Neural cell (in vitro differentiated cells): ENCODE results near the gene AK6. TPM values are rescaled to one million over a fixed set of nuclear protein-coding genes. Genes with fewer than 3 reads are reported as not detected.

Experiments used
- H2AFZ ChIP-seq: fragments of 200-600, 300-800 bp; sonication (generic), shearing (Covaris generic); 2 replicates; pipeline ENCODE4 v1.6.0; 2014; ENCODE audit warnings: low read depth, mild to moderate bottlenecking, antibody characterized with exemption, low read length, moderate library complexity
- H3F3A ChIP-seq: fragments of 200-600 bp; shearing (Covaris generic); 2 replicates; pipeline ENCODE4 v1.6.1; 2016; ENCODE audit warnings: mild to moderate bottlenecking, moderate library complexity, mixed read lengths, antibody characterized with exemption, low read length; ENCODE audit not compliant: insufficient read depth, poor library complexity, severe bottlenecking
- H3K27ac ChIP-seq: fragments of 200-600, 300-800 bp; sonication (generic), shearing (Covaris generic); 2 replicates; pipeline ENCODE4 v1.5.1; 2014; ENCODE audit warnings: mild to moderate bottlenecking, low read length, moderate library complexity
- H3K27me3 ChIP-seq: fragments of 300-800, 200-600 bp; sonication (generic), shearing (Covaris generic); 2 replicates; pipeline ENCODE4 v1.6.0; 2014; ENCODE audit warnings: mild to moderate bottlenecking, low read depth, low read length, moderate library complexity; ENCODE audit not compliant: insufficient read depth
- H3K36me3 ChIP-seq: fragments of 300-800, 200-600 bp; sonication (generic), shearing (Covaris generic); 2 replicates; pipeline ENCODE4 v1.5.1; 2014; ENCODE audit warnings: mild to moderate bottlenecking, antibody characterized with exemption, low read length, moderate library complexity; ENCODE audit not compliant: insufficient read depth
- H3K4me2 ChIP-seq: fragments of 300-800, 200-600 bp; sonication (generic), shearing (Covaris generic); 2 replicates; pipeline ENCODE4 v1.6.0; 2014; ENCODE audit warnings: mild to moderate bottlenecking, low read length
- H3K4me3 ChIP-seq: fragments of 300-800, 200-600 bp; sonication (generic), shearing (Covaris generic); 2 replicates; pipeline ENCODE4 v1.5.1; 2014; ENCODE audit warnings: mild to moderate bottlenecking, low read length, moderate library complexity
- H3K79me2 ChIP-seq: fragments of 200-600 bp; shearing (Covaris generic); replicated peaks from 2 replicates; pipeline ENCODE4 v1.6.0; 2014; ENCODE audit warnings: mild to moderate bottlenecking, low read length, moderate library complexity; ENCODE audit not compliant: insufficient read depth
- H3K9ac ChIP-seq: fragments of 300-800, 200-600 bp; sonication (generic), shearing (Covaris generic); 2 replicates; pipeline ENCODE4 v1.6.1; 2016; ENCODE audit warnings: mild to moderate bottlenecking, low read length, mixed read lengths
- H3K9me2 ChIP-seq: fragments of 200-600 bp; shearing (Covaris generic); 2 replicates; pipeline ENCODE4 v1.6.1; 2016; ENCODE audit warnings: mild to moderate bottlenecking, low read length, mixed read lengths; ENCODE audit not compliant: insufficient read depth
- H3K9me3 ChIP-seq: fragments of 200-600, 300-800 bp; sonication (generic), shearing (Covaris generic); 2 replicates; pipeline ENCODE4 v1.6.1; 2016; ENCODE audit warnings: mild to moderate bottlenecking, mixed run types, low read length, moderate library complexity, mixed read lengths
- H4K20me1 ChIP-seq: fragments of 200-600 bp; shearing (Covaris generic); 2 replicates; pipeline ENCODE4 v1.6.1; 2016; ENCODE audit warnings: mild to moderate bottlenecking, mixed run types; ENCODE audit not compliant: insufficient read depth
- EP300 ChIP-seq: fragments of 450-650 bp; conservative IDR thresholded peaks from 2 replicates; pipeline ENCODE4 v1.6.1; 2014; ENCODE audit warnings: antibody characterized with exemption, mild to moderate bottlenecking, moderate library complexity; ENCODE audit not compliant: poor library complexity, severe bottlenecking
- EZH2 ChIP-seq: fragments of 200-600, 300-800 bp; shearing (Covaris generic), sonication (generic); IDR thresholded peaks from 2 replicates; pipeline ENCODE4 v1.6.1; 2014; ENCODE audit warnings: antibody characterized with exemption, low read length, borderline replicate concordance, mild to moderate bottlenecking; ENCODE audit not compliant: insufficient read depth, poor library complexity, severe bottlenecking
- MXI1 ChIP-seq: fragments of 450-650 bp; conservative IDR thresholded peaks from 2 replicates; pipeline ENCODE4 v1.6.1; 2014; ENCODE audit warnings: antibody characterized with exemption, mild to moderate bottlenecking; ENCODE audit not compliant: poor library complexity, severe bottlenecking
- POLR2AphosphoS5 ChIP-seq: IDR thresholded peaks from 2 replicates; pipeline ENCODE4 v1.6.1; 2012
- RAD21 ChIP-seq: fragments of 450-650 bp; conservative IDR thresholded peaks from 2 replicates; pipeline ENCODE4 v1.6.1; 2014; ENCODE audit warnings: antibody characterized with exemption, mild to moderate bottlenecking, moderate library complexity
- SMC3 ChIP-seq: fragments of 450-650 bp; conservative IDR thresholded peaks from 2 replicates; pipeline ENCODE4 v1.6.1; 2014; ENCODE audit warnings: antibody characterized with exemption, mild to moderate bottlenecking, moderate library complexity; ENCODE audit not compliant: poor library complexity
- TAF1 ChIP-seq: IDR thresholded peaks from 2 replicates; pipeline ENCODE4 v1.6.1; 2012; ENCODE audit warnings: low read depth
- polyA plus RNA-seq: library from polyadenylated mRNA; depleted of rRNA; stranded (reverse); fragments of >200 nt; gene quantifications from 2 replicates; pipeline ENCODE4 v1.2.3, GENCODE V29; 2014
- TF ChIP-seq, protein P1 (sequence below): fragments of 450-650 bp; IDR thresholded peaks from 2 replicates; pipeline ENCODE4 v1.5.1; 2014; ENCODE audit warnings: antibody characterized with exemption, mild to moderate bottlenecking, moderate library complexity; ENCODE audit not compliant: poor library complexity, severe bottlenecking
- TF ChIP-seq, protein P2 (sequence below): IDR thresholded peaks from 2 replicates; pipeline ENCODE4 v1.6.1; 2012; ENCODE audit warnings: borderline replicate concordance

Gene AK6
- polyA plus RNA-seq, 1 donor from 2014 or later: 91.0 TPM

DNA sequence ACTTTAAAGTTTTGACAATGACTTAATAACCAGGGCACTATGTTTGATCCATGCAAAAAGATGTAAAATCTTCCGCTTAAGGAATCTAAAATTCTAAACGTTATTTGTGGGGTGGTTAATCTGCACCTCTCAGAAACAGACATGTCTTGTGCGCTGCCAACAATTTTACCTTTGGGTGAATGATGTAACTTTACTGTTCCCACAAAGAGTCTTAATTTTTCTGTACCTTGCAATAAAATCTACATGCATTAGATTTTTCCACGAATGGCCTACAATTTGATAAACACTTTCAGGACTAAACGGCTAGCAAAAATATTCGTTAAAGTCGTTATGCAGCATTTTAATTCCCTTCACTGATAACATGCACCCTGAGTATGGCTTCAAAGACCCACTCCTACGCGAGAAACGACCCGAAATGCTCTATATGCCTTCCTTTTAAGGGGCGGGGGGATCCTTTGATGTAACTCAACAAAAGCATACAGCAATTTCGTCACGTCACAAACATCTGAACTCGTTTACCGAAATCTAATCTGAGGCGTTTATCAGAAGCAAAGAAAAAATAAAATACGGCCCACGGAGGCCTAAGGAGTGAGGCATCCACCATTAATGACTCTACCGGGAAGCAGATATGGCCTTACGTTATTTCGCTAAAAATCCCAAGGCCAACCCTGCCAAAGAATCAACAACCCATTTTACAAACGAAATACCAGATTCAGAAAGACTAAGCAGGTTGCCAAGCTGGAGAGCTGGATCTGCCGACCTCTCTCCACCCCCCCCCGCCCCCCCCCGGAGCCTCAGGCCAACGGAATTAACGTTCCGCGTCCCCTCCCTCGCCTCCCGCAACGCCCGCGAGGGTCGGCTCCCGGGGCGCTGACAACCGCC, 621 bp downstream of the AK6 start:
- peaks cover 53% of the 10 kb centered on the region for H3K79me2 ChIP-seq
- H3F3A ChIP-seq: no peaks in the 10 kb centered on the region
- no peaks in the 10 kb centered on the region for H4K20me1 ChIP-seq
- peak overlapping the region; percentile 98 for H2AFZ ChIP-seq
- peak overlapping the region; percentile 81 for H3K4me2 ChIP-seq
- no peaks in the 10 kb centered on the region for H3K36me3 ChIP-seq
- H3K9me2 ChIP-seq: no peaks in the 10 kb centered on the region
- TF ChIP-seq TAF1: peak; percentile 25
- TF ChIP-seq, protein P1, sequence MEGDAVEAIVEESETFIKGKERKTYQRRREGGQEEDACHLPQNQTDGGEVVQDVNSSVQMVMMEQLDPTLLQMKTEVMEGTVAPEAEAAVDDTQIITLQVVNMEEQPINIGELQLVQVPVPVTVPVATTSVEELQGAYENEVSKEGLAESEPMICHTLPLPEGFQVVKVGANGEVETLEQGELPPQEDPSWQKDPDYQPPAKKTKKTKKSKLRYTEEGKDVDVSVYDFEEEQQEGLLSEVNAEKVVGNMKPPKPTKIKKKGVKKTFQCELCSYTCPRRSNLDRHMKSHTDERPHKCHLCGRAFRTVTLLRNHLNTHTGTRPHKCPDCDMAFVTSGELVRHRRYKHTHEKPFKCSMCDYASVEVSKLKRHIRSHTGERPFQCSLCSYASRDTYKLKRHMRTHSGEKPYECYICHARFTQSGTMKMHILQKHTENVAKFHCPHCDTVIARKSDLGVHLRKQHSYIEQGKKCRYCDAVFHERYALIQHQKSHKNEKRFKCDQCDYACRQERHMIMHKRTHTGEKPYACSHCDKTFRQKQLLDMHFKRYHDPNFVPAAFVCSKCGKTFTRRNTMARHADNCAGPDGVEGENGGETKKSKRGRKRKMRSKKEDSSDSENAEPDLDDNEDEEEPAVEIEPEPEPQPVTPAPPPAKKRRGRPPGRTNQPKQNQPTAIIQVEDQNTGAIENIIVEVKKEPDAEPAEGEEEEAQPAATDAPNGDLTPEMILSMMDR: no peak
- H3K9ac ChIP-seq: peak overlapping the region; percentile 87
- no peaks in the 10 kb centered on the region for H3K27me3 ChIP-seq
- H3K9me3 ChIP-seq: no peaks in the 10 kb centered on the region
- peak overlapping the region; percentile 92 for H3K4me3 ChIP-seq
- peak overlapping the region; percentile 92 for H3K27ac ChIP-seq

DNA sequence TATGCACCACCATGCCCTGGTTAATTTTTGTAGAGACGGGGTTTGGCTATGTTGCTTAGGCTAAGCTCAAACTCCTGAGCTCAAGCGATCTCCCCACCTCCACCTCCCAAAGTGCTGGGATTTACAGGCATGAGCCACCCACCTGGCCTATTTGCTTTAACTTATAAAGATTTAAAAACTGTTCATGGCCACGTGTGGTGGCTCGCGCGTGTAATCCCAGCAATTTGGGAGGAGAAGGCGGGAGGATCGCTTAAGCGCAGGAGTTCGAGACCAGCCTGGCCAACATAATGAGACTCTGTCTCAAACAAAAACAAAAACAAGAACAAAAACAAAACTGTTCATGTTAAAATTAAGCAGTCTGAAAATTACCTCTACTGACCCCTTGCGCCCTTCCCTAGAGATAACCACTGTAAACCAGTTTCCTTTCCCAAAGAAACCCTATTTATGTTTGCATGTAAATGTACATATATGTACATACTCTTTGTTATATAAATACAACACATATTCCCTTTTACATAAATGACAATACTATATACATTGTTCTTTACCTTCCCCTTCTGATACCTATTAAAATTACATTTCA, 1.5 kb downstream of the AK6 start:
- peak overlapping the region; percentile 92 for H3K4me3 ChIP-seq
- H3K9ac ChIP-seq: peak overlapping the region; percentile 87
- TF ChIP-seq, protein P1: no peak
- TF ChIP-seq SMC3 (no peak), EZH2 (no peak), POLR2AphosphoS5 (no peak), EP300 (no peak), MXI1 (no peak), TAF1 (no peak), RAD21 (no peak)
- TF ChIP-seq, protein P2, sequence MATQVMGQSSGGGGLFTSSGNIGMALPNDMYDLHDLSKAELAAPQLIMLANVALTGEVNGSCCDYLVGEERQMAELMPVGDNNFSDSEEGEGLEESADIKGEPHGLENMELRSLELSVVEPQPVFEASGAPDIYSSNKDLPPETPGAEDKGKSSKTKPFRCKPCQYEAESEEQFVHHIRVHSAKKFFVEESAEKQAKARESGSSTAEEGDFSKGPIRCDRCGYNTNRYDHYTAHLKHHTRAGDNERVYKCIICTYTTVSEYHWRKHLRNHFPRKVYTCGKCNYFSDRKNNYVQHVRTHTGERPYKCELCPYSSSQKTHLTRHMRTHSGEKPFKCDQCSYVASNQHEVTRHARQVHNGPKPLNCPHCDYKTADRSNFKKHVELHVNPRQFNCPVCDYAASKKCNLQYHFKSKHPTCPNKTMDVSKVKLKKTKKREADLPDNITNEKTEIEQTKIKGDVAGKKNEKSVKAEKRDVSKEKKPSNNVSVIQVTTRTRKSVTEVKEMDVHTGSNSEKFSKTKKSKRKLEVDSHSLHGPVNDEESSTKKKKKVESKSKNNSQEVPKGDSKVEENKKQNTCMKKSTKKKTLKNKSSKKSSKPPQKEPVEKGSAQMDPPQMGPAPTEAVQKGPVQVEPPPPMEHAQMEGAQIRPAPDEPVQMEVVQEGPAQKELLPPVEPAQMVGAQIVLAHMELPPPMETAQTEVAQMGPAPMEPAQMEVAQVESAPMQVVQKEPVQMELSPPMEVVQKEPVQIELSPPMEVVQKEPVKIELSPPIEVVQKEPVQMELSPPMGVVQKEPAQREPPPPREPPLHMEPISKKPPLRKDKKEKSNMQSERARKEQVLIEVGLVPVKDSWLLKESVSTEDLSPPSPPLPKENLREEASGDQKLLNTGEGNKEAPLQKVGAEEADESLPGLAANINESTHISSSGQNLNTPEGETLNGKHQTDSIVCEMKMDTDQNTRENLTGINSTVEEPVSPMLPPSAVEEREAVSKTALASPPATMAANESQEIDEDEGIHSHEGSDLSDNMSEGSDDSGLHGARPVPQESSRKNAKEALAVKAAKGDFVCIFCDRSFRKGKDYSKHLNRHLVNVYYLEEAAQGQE: no peak
- H3K9me2 ChIP-seq: no peaks in the 10 kb centered on the region
- no peaks in the 10 kb centered on the region for H3K27me3 ChIP-seq
- peaks cover 52% of the 10 kb centered on the region for H3K79me2 ChIP-seq
- H3K36me3 ChIP-seq: no peaks in the 10 kb centered on the region
- H3K9me3 ChIP-seq: no peaks in the 10 kb centered on the region
- H2AFZ ChIP-seq: no peak overlapping the region
- no peaks in the 10 kb centered on the region for H3F3A ChIP-seq
- peak overlapping the region; percentile 81 for H3K4me2 ChIP-seq
- H4K20me1 ChIP-seq: no peaks in the 10 kb centered on the region
- H3K27ac ChIP-seq: peak overlapping the region; percentile 92
